Activated CD8-positive, alpha-beta memory T cell treated with anti-CD3 and anti-CD28 coated beads, Interleukin-2, amount 50 U/mL, for 24 hours (primary cell): Measurements from ENCODE around the gene EMX2.
"Not testable (repeated sequence)": the region's sequence is repeated elsewhere in the genome, so short reads cannot be mapped to it uniquely, and the experiment has no call there.

ENCODE experiments used
- DNase-seq: peaks from one replicate; pipeline ENCODE4 v3.0.0-alpha.2; 2020; ENCODE audit errors: extremely low read depth

The EMX2 gene

GRCh38 chr10:117560942-117561341, 18.4 kb downstream of the EMX2 start:
- no peak for DNase-seq

GRCh38 chr10:117562220-117562619, 19.7 kb downstream of the EMX2 start:
- no peak for DNase-seq

- DNase-seq, result no peak
Observed at GRCh38 chr10:117562896-117563737, 20.6 kb downstream of the EMX2 start.

- no peak for DNase-seq
Observed at GRCh38 chr10:117563780-117564179, 21.2 kb downstream of the EMX2 start.

- DNase-seq, result no peak
Observed at GRCh38 chr10:117565068-117565467, 22.5 kb downstream of the EMX2 start.

GRCh38 chr10:117568334-117568733, 25.8 kb downstream of the EMX2 start:
- DNase-seq, result no peak

GRCh38 chr10:117569610-117570390, 27.3 kb downstream of the EMX2 start:
- no peak for DNase-seq

GRCh38 chr10:117570880-117571279, 28.3 kb downstream of the EMX2 start:
- no peak for DNase-seq

- no peak for DNase-seq
Observed at GRCh38 chr10:117574498-117575146, 32.1 kb downstream of the EMX2 start.

GRCh38 chr10:117578490-117578889, 35.9 kb downstream of the EMX2 start:
- DNase-seq, result no peak

- no peak for DNase-seq
Observed at GRCh38 chr10:117578999-117579590, 36.5 kb downstream of the EMX2 start.

- DNase-seq, result no peak
Observed at GRCh38 chr10:117581961-117582360, 39.4 kb downstream of the EMX2 start.

GRCh38 chr10:117584831-117585230, 42.3 kb downstream of the EMX2 start:
- DNase-seq, result not testable (repeated sequence)

GRCh38 chr10:117587036-117587435, 44.5 kb downstream of the EMX2 start:
- DNase-seq, result no peak

- DNase-seq, result no peak
Observed at GRCh38 chr10:117590101-117590875, 47.7 kb downstream of the EMX2 start.

- DNase-seq, result no peak
Observed at GRCh38 chr10:117591043-117591442, 48.5 kb downstream of the EMX2 start.

GRCh38 chr10:117594722-117595121, 52.2 kb downstream of the EMX2 start:
- no peak for DNase-seq

- DNase-seq, result no peak
Observed at GRCh38 chr10:117596706-117597105, 54.2 kb downstream of the EMX2 start.

GRCh38 chr10:117597216-117597615, 54.7 kb downstream of the EMX2 start:
- DNase-seq, result no peak
